ENCODE data around the gene ECE1. TPM values are rescaled to one million over a fixed set of nuclear protein-coding genes. Genes with fewer than 3 reads are reported as not detected.

ECE1 gene
- total and polyA plus RNA-seq, 2 of the 13 experiments (the other 11 are each of a cell fraction or from before 2014, with no cell fraction given) = 13.5 to 21.2 TPM

DNA sequence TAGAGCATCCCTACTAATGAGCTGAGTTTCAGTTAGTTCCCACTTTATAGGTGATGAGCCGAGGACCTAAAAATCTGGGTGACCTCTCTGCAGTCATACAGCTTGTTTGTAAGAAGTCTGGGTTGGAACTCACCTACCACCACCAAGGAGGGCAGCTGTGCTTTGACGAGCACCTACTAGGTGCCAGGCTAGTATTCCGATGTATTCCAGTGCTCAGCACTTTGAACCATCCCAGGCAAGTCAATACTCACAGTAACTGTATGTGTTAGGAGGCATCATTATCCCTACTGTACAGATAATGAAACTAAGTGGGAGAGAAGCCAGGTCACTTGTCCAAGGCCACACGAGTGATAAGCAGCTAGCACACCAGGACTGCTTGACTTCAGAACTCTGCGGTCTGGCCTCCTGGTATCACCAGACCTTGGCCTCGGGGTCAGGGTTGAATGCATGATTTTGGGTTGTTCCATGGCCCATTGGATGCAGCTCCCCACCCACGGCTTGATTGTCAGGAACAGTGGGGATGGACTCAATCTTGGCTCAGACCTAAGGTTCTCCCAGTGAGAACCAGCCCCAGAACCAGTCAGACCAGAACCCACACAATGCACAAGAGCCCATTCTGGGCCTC lies 20.7 kb downstream of the ECE1 start (continued):
- TF ChIP-seq, protein P1, sequence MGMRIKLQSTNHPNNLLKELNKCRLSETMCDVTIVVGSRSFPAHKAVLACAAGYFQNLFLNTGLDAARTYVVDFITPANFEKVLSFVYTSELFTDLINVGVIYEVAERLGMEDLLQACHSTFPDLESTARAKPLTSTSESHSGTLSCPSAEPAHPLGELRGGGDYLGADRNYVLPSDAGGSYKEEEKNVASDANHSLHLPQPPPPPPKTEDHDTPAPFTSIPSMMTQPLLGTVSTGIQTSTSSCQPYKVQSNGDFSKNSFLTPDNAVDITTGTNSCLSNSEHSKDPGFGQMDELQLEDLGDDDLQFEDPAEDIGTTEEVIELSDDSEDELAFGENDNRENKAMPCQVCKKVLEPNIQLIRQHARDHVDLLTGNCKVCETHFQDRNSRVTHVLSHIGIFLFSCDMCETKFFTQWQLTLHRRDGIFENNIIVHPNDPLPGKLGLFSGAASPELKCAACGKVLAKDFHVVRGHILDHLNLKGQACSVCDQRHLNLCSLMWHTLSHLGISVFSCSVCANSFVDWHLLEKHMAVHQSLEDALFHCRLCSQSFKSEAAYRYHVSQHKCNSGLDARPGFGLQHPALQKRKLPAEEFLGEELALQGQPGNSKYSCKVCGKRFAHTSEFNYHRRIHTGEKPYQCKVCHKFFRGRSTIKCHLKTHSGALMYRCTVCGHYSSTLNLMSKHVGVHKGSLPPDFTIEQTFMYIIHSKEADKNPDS (CRISPR knock-in tag; IDR thresholded peaks at IDR 0.05) = peak; percentile 97
- TF ChIP-seq TOE1 (CRISPR knock-in tag; IDR thresholded peaks at IDR 0.05) = no peak
- TF ChIP-seq JUN (CRISPR knock-in tag; IDR thresholded peaks at IDR 0.05) = no peak; the same call in 1 of the 2 replicates
- TF ChIP-seq, protein P2, sequence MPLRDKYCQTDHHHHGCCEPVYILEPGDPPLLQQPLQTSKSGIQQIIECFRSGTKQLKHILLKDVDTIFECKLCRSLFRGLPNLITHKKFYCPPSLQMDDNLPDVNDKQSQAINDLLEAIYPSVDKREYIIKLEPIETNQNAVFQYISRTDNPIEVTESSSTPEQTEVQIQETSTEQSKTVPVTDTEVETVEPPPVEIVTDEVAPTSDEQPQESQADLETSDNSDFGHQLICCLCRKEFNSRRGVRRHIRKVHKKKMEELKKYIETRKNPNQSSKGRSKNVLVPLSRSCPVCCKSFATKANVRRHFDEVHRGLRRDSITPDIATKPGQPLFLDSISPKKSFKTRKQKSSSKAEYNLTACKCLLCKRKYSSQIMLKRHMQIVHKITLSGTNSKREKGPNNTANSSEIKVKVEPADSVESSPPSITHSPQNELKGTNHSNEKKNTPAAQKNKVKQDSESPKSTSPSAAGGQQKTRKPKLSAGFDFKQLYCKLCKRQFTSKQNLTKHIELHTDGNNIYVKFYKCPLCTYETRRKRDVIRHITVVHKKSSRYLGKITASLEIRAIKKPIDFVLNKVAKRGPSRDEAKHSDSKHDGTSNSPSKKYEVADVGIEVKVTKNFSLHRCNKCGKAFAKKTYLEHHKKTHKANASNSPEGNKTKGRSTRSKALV (CRISPR knock-in tag; IDR thresholded peaks at IDR 0.05) = no peak
- peak; percentile 83; the same call in 1 of the 2 replicates for TF ChIP-seq AKAP8 (CRISPR knock-in tag; IDR thresholded peaks at IDR 0.05)
- TF ChIP-seq, protein P3, sequence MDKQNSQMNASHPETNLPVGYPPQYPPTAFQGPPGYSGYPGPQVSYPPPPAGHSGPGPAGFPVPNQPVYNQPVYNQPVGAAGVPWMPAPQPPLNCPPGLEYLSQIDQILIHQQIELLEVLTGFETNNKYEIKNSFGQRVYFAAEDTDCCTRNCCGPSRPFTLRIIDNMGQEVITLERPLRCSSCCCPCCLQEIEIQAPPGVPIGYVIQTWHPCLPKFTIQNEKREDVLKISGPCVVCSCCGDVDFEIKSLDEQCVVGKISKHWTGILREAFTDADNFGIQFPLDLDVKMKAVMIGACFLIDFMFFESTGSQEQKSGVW (CRISPR knock-in tag; IDR thresholded peaks at IDR 0.05; ENCODE audit: borderline replicate concordance) = no peak
- no peak for TF ChIP-seq ZNF496 (CRISPR knock-in tag; IDR thresholded peaks at IDR 0.05; ENCODE audit: insufficient replicate concordance)
- no peak for TF ChIP-seq ZNF235 (CRISPR knock-in tag; IDR thresholded peaks at IDR 0.05; ENCODE audit: borderline replicate concordance)
- TF ChIP-seq NRL (CRISPR knock-in tag; IDR thresholded peaks at IDR 0.05; ENCODE audit: borderline replicate concordance) = no peak
- TF ChIP-seq, protein P4, sequence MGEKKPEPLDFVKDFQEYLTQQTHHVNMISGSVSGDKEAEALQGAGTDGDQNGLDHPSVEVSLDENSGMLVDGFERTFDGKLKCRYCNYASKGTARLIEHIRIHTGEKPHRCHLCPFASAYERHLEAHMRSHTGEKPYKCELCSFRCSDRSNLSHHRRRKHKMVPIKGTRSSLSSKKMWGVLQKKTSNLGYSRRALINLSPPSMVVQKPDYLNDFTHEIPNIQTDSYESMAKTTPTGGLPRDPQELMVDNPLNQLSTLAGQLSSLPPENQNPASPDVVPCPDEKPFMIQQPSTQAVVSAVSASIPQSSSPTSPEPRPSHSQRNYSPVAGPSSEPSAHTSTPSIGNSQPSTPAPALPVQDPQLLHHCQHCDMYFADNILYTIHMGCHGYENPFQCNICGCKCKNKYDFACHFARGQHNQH (CRISPR knock-in tag; IDR thresholded peaks at IDR 0.05) = peak; percentile 69; the same call in 1 of the 2 replicates
- no peak for TF ChIP-seq GTF2F1 (IDR thresholded peaks at IDR 0.05; ENCODE audit: low read length)
- TF ChIP-seq, protein P5, sequence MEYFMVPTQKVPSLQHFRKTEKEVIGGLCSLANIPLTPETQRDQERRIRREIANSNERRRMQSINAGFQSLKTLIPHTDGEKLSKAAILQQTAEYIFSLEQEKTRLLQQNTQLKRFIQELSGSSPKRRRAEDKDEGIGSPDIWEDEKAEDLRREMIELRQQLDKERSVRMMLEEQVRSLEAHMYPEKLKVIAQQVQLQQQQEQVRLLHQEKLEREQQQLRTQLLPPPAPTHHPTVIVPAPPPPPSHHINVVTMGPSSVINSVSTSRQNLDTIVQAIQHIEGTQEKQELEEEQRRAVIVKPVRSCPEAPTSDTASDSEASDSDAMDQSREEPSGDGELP (IDR thresholded peaks at IDR 0.05; ENCODE audit: borderline replicate concordance, low read depth) = no peak; the same call in 1 of the 2 replicates
- TF ChIP-seq ZMYM2 (CRISPR knock-in tag; IDR thresholded peaks at IDR 0.05) = peak; percentile 90
- TF ChIP-seq FOXO1 (CRISPR knock-in tag; IDR thresholded peaks at IDR 0.05) = peak; percentile 88
- no peak for TF ChIP-seq ZNF562 (CRISPR knock-in tag; IDR thresholded peaks at IDR 0.05; ENCODE audit: borderline replicate concordance)
- TF ChIP-seq FOSL2 (CRISPR knock-in tag; IDR thresholded peaks at IDR 0.05) = peak; percentile 58; the same call in 1 of the 2 replicates
- TF ChIP-seq HES4 (CRISPR knock-in tag; IDR thresholded peaks at IDR 0.05; ENCODE audit: borderline replicate concordance) = no peak
- TF ChIP-seq, protein P6, sequence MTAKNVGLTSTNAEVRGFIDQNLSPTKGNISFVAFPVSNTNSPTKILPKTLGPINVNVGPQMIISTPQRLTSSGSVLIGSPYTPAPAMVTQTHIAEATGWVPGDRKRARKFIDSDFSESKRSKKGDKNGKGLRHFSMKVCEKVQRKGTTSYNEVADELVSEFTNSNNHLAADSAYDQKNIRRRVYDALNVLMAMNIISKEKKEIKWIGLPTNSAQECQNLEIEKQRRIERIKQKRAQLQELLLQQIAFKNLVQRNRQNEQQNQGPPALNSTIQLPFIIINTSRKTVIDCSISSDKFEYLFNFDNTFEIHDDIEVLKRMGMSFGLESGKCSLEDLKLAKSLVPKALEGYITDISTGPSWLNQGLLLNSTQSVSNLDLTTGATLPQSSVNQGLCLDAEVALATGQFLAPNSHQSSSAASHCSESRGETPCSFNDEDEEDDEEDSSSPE (CRISPR knock-in tag; IDR thresholded peaks at IDR 0.05) = 0 out of 2 replicates have a peak, but pooled peaks have one; percentile 19
- no peak for TF ChIP-seq NFKB2 (CRISPR knock-in tag; IDR thresholded peaks at IDR 0.05; ENCODE audit: borderline replicate concordance)
- no peak for TF ChIP-seq MZF1 (CRISPR knock-in tag; IDR thresholded peaks at IDR 0.05; ENCODE audit: borderline replicate concordance)
- TF ChIP-seq HOXA7 (CRISPR knock-in tag; IDR thresholded peaks at IDR 0.05) = no peak
- TF ChIP-seq ZNF34 (CRISPR knock-in tag; IDR thresholded peaks at IDR 0.05; ENCODE audit: borderline replicate concordance) = no peak

All from HepG2 (cell line).